Osteocyte (in vitro differentiated cells): ENCODE measurements around the gene CTNNA2. TPM values are rescaled to one million over a fixed set of nuclear protein-coding genes. Genes with fewer than 3 reads are reported as not detected.

Source experiments
- DNase-seq: peaks from one replicate; pipeline ENCODE4 v3.0.0; 2021; ENCODE audit warnings: mixed read lengths; ENCODE audit not compliant: unreplicated experiment; ENCODE audit errors: extremely low spot score
- H3K27ac Mint-ChIP-seq: one replicate; pipeline ENCODE4 v1.8.0; 2021; ENCODE audit warnings: mild to moderate bottlenecking, mixed read lengths; ENCODE audit not compliant: unreplicated experiment
- H3K27me3 Mint-ChIP-seq: one replicate; pipeline ENCODE4 v1.8.0; 2021; ENCODE audit warnings: mixed read lengths; ENCODE audit not compliant: unreplicated experiment
- H3K36me3 Mint-ChIP-seq: one replicate; pipeline ENCODE4 v1.8.0; 2021; ENCODE audit warnings: mixed read lengths; ENCODE audit not compliant: unreplicated experiment
- H3K4me1 Mint-ChIP-seq: one replicate; pipeline ENCODE4 v1.8.0; 2021; ENCODE audit warnings: mixed read lengths; ENCODE audit not compliant: unreplicated experiment
- H3K4me3 Mint-ChIP-seq: one replicate; pipeline ENCODE4 v1.8.0; 2021; ENCODE audit warnings: mild to moderate bottlenecking, moderate library complexity, mixed read lengths; ENCODE audit not compliant: unreplicated experiment
- H3K9me3 Mint-ChIP-seq: one replicate; pipeline ENCODE4 v1.8.0; 2021; ENCODE audit warnings: mixed read lengths; ENCODE audit not compliant: unreplicated experiment
- total RNA-seq: library from RNA; stranded (reverse); gene quantifications from 2 replicates; pipeline ENCODE4 v1.2.1, GENCODE V29; 2021
- TF ChIP-seq, protein P1 (sequence below): fragments of 200-600 bp; sonication (generic); IDR thresholded peaks from 2 replicates; pipeline ENCODE4 v1.5.0; 2021; ENCODE audit warnings: antibody characterized with exemption, mild to moderate bottlenecking, moderate library complexity

Gene CTNNA2
- total RNA-seq, 1 donor from 2014 or later, result not detected

DNA sequence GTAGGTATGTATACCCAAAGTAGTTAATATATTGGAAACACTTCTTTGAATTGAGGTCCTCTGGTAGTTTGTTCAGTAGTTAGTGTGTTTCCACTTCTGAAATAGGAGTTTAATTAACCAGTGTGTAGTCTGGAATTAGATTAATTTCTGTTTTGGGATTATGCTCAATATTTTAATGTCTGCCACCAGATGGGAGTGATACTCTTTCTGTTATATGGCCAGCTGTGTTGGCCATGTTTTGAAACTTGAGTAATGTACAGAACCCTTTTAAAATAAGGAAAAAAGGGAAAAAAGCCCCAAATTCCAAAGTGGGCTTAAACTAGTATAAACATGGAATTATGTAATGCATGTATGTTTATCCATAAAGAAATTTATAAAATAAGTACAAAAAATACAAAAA is 147.7 kb downstream of the CTNNA2 start:
- peaks cover 30% of the 10 kb centered on the region for H3K27me3 Mint-ChIP-seq
- no peak overlapping the region for H3K4me3 Mint-ChIP-seq
- H3K36me3 Mint-ChIP-seq, result no peaks in the 10 kb centered on the region
- no peaks in the 10 kb centered on the region for H3K9me3 Mint-ChIP-seq
- no peak for DNase-seq
- H3K27ac Mint-ChIP-seq, result no peak overlapping the region
- TF ChIP-seq, protein P1, sequence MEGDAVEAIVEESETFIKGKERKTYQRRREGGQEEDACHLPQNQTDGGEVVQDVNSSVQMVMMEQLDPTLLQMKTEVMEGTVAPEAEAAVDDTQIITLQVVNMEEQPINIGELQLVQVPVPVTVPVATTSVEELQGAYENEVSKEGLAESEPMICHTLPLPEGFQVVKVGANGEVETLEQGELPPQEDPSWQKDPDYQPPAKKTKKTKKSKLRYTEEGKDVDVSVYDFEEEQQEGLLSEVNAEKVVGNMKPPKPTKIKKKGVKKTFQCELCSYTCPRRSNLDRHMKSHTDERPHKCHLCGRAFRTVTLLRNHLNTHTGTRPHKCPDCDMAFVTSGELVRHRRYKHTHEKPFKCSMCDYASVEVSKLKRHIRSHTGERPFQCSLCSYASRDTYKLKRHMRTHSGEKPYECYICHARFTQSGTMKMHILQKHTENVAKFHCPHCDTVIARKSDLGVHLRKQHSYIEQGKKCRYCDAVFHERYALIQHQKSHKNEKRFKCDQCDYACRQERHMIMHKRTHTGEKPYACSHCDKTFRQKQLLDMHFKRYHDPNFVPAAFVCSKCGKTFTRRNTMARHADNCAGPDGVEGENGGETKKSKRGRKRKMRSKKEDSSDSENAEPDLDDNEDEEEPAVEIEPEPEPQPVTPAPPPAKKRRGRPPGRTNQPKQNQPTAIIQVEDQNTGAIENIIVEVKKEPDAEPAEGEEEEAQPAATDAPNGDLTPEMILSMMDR, result peak; percentile 54
- no peaks in the 10 kb centered on the region for H3K4me1 Mint-ChIP-seq

DNA sequence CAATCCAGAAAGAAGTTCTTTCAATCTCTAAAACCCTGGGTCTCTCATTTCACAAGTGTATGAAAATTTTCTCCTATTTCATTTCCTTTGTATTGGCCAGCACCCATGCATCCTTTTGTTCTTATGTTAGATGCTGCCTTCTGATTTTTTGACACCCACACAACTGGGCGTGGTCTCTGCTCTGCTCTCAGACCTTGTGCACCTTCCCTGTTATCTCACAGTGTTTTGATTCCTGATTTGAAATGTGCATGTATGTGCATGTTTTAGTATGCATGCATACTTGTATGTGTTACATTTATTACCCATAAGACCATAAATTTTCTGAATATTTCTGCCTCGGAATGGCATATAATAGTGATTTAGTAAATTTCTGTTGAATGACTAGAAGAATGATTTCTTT is 152.2 kb downstream of the CTNNA2 start:
- no peaks in the 10 kb centered on the region for H3K9me3 Mint-ChIP-seq
- no peak overlapping the region for H3K27ac Mint-ChIP-seq
- H3K4me3 Mint-ChIP-seq, result no peak overlapping the region
- H3K4me1 Mint-ChIP-seq, result no peaks in the 10 kb centered on the region
- H3K36me3 Mint-ChIP-seq, result no peaks in the 10 kb centered on the region
- TF ChIP-seq, protein P1, result no peak
- H3K27me3 Mint-ChIP-seq, result peaks cover 48% of the 10 kb centered on the region
- no peak for DNase-seq

DNA sequence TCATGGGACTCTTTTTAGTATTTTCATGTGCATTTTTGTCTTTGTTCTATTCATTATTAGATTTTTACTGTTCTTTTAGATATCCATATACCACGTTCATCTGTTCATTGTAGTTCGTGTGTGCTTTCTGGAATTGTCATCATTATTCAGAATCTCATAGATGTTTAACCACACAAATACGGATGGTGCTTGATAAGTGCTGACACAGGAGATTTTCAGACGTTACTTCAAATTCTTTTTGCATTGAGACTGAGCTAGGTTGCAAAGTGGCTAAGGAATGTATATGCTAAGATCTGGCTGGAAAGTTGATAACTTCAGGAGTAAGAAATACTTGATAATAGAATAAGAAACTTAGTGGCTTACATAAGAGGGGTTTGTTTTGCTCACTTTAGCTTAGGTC is 153.6 kb downstream of the CTNNA2 start:
- Mint-ChIP-seq H3K27ac (no peak overlapping the region), H3K36me3 (no peaks in the 10 kb centered on the region), H3K4me1 (no peaks in the 10 kb centered on the region), H3K4me3 (no peak overlapping the region), H3K9me3 (no peaks in the 10 kb centered on the region), H3K27me3 (peaks cover 50% of the 10 kb centered on the region)
- no peak for DNase-seq
- TF ChIP-seq, protein P1, result no peak

DNA sequence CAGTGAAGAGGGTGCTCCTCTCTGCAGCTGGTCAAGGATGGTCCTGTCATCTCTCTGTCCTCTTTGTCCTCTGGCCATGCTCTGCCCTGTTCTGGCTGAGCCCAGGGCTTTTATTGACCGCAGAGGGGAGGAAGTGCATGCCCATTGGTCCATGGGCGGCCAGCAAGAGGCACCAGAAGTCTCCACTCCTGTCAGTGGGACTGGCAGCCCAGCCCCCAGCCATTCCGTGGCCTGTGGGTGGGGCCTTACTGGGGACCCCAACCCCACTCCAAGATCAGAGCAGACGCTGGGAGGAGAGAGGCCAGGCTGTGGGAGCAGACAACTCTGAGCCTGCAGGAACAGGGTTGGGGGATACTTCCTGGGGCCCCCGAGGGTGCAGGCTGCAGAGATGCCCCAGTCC is 156.9 kb downstream of the CTNNA2 start:
- no peak overlapping the region for H3K27ac Mint-ChIP-seq
- no peak overlapping the region for H3K4me3 Mint-ChIP-seq
- H3K27me3 Mint-ChIP-seq, result peaks cover 47% of the 10 kb centered on the region
- H3K36me3 Mint-ChIP-seq, result no peaks in the 10 kb centered on the region
- H3K4me1 Mint-ChIP-seq, result no peaks in the 10 kb centered on the region
- DNase-seq, result no peak
- TF ChIP-seq, protein P1, result no peak
- H3K9me3 Mint-ChIP-seq, result no peaks in the 10 kb centered on the region

DNA sequence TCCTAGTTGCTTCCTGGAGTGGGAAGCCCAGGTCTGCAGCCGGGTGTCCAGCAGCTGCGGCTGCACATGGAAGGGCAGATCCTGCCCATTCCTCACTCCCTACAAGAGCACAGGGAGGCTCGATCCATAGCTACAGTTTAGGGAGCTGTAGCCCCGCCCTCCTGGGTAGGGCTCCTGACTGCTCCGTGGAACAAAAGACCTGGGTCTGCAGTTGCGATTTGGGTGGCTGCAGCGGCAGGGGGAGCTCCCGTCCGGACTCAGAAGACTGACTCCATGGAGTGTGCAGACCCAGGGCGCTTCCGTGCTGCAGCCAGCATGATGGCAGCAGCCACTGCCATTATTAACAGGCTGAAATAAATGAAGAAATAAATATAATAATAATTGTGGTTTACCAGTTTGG is 157.3 kb downstream of the CTNNA2 start:
- H3K36me3 Mint-ChIP-seq, result no peaks in the 10 kb centered on the region
- no peak overlapping the region for H3K4me3 Mint-ChIP-seq
- peak; percentile 85 for DNase-seq

More for the DNA sequence above, 157.3 kb downstream of the CTNNA2 start:
- Mint-ChIP-seq H3K4me1 (no peaks in the 10 kb centered on the region), H3K27ac (no peak overlapping the region), H3K27me3 (peaks cover 47% of the 10 kb centered on the region), H3K9me3 (no peaks in the 10 kb centered on the region)
- TF ChIP-seq, protein P1, result peak; percentile 56
